Fibroblast of pulmonary artery (primary cell): Measurements from ENCODE around the gene PTPRF.

Experiments
- DNase-seq: peaks from one replicate; pipeline ENCODE4 v3.0.0-alpha.2; 2010; ENCODE audit warnings: low read depth
- H3K4me3 ChIP-seq: replicated peaks from 2 replicates; pipeline ENCODE4 v1.5.1; 2011; ENCODE audit warnings: low read depth, mild to moderate bottlenecking, control low read depth, low read length, moderate library complexity
- CTCF ChIP-seq: IDR thresholded peaks from 2 replicates; pipeline ENCODE4 v1.5.1; 2011; ENCODE audit warnings: mild to moderate bottlenecking, control low read depth, low read length, inconsistent platforms; ENCODE audit errors: missing control alignments

PTPRF gene

GRCh38 chr1:43559714-43560113, 29.0 kb downstream of the PTPRF start:
- no peak overlapping the region for H3K4me3 ChIP-seq
- DNase-seq = no peak
- TF ChIP-seq CTCF = no peak

- H3K4me3 ChIP-seq = no peak overlapping the region
- no peak for DNase-seq
- no peak for TF ChIP-seq CTCF
Observed at GRCh38 chr1:43560286-43560685, 29.6 kb downstream of the PTPRF start.

GRCh38 chr1:43563876-43564539, 33.3 kb downstream of the PTPRF start:
- DNase-seq = peak; percentile 24
- no peak for TF ChIP-seq CTCF
- no peak overlapping the region for H3K4me3 ChIP-seq

GRCh38 chr1:43564551-43565348, 34.1 kb downstream of the PTPRF start:
- TF ChIP-seq CTCF = no peak
- no peak for DNase-seq
- no peak overlapping the region for H3K4me3 ChIP-seq

DNA sequence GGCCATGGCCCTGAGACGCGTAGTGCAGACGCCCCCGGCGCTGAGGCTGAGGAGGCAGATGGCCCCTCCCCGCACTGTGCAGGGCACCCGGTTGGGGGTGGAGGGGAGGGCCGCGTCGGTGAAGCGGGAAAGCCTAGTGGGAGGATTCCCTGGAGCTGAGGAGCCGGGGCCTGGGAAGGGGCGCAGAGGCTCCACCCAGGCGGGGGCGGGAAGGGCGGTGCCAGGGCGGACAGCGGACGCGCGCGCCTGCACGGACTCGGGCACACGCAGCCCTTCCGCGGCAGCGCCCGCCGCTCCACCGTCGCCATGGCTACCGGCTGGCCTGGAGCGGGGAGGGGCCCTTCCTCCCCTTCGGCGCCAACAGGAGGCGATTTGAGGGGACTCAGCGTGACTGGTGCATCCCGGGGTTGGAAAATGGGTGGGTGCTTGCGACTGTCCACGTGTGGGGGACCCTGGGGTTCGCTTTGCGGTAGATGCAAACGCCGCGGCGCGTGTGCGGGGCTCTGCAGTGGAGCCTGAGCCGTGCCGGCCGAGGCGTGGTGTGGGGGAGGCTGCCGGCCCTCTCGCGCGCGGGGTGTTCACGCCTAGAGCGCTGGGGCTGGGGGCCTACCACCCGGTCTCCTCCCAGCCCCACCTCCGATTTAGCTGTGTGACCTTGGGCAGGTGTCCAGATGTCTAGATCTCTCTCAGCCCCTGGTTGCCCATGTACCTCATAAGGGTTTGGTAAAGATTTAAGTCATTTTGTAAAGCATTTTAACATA, 35.1 kb downstream of the PTPRF start:
- peak overlapping the region; percentile 52 for H3K4me3 ChIP-seq
- TF ChIP-seq CTCF = no peak
- peak; percentile 54 for DNase-seq

- no peak for DNase-seq
- H3K4me3 ChIP-seq = no peak overlapping the region
- no peak for TF ChIP-seq CTCF
Observed at GRCh38 chr1:43566382-43567044, 35.8 kb downstream of the PTPRF start.
